NCI-H446 (cell line): ENCODE results near the gene BEX3.
"Not testable (repeated sequence)": the region's sequence is repeated elsewhere in the genome, so short reads cannot be mapped to it uniquely, and the experiment has no call there.

Source experiments
- DNase-seq, 2 experiments: peaks; one replicate each; lab custom pipeline; 2025; lab: John Stamatoyannopoulos, UW

BEX3 gene

GRCh38 chrX:103376118-103376978 is at the start of gene BEX3:
TSS of gene BEX3 (plus strand) at chrX:103376538. CDS start at chrX:103377522, 984 bp downstream.
- peak; percentile 56 to 71 for DNase-seq

GRCh38 chrX:103329991-103330390 is 46.3 kb upstream of the BEX3 start, which contains the start of gene TCEAL7:
TSS of gene TCEAL7 (plus strand) at chrX:103330239. CDS start at chrX:103331404, 1,165 bp downstream.
- no peak for DNase-seq

GRCh38 chrX:103330681-103331288 is 45.6 kb upstream of the BEX3 start:
- DNase-seq = no peak

GRCh38 chrX:103338663-103339062 is 37.7 kb upstream of the BEX3 start:
- no peak for DNase-seq

- peak in 1 of 2 experiments; percentile 1 for DNase-seq
These were observed 33.2 kb upstream of the BEX3 start for GRCh38 chrX:103343105-103343504.

GRCh38 chrX:103344606-103345005 is 31.7 kb upstream of the BEX3 start:
- DNase-seq = no peak

GRCh38 chrX:103347682-103348397 is 28.5 kb upstream of the BEX3 start:
- no peak for DNase-seq

GRCh38 chrX:103356130-103356798 is 20.1 kb upstream of the BEX3 start, which contains the start of gene TCEAL9:
TSS of gene TCEAL9 (plus strand) at chrX:103356506. CDS start at chrX:103357685, 1,179 bp downstream.
- peak; percentile 57 to 77 for DNase-seq

GRCh38 chrX:103356858-103357257 is 19.5 kb upstream of the BEX3 start:
- DNase-seq = no peak

- no peak for DNase-seq
These were observed 18.5 kb upstream of the BEX3 start for GRCh38 chrX:103357871-103358270.

- DNase-seq = not testable (repeated sequence)
These were observed 16.7 kb upstream of the BEX3 start for GRCh38 chrX:103359605-103360004.

GRCh38 chrX:103360092-103360491 is 16.2 kb upstream of the BEX3 start:
- peak in 1 of 2 experiments; percentile 0 for DNase-seq

- DNase-seq = no peak
These were observed 15.4 kb upstream of the BEX3 start for GRCh38 chrX:103360916-103361315.

GRCh38 chrX:103361798-103362197 is 14.5 kb upstream of the BEX3 start:
- DNase-seq = no peak

- DNase-seq = no peak
These were observed 13.9 kb upstream of the BEX3 start for GRCh38 chrX:103362474-103362873.

GRCh38 chrX:103363046-103363445 is 13.3 kb upstream of the BEX3 start:
- no peak for DNase-seq

GRCh38 chrX:103367502-103367901 is 8.8 kb upstream of the BEX3 start:
- DNase-seq = no peak

GRCh38 chrX:103369479-103369878 is 6.9 kb upstream of the BEX3 start:
- DNase-seq = no peak

GRCh38 chrX:103372886-103373285 is 3.5 kb upstream of the BEX3 start:
- DNase-seq = no peak

- no peak for DNase-seq
These were observed 2.8 kb upstream of the BEX3 start for GRCh38 chrX:103373581-103373980.

GRCh38 chrX:103376979-103377324 is 614 bp downstream of the BEX3 start:
- peak; percentile 17 to 51 for DNase-seq

- no peak for DNase-seq
These were observed 2.7 kb downstream of the BEX3 start for GRCh38 chrX:103378990-103379389.
